Measurements from ENCODE around the gene CCNT2.

CCNT2 gene

GRCh38 chr2:134934150-134934549, 15.5 kb downstream of the CCNT2 start:
- FAIRE-seq (peak; percentile 29), DNase-seq (ENCODE audit: insufficient read length, low spot score) (no peak)
- no peak for TF ChIP-seq CTCF (IDR thresholded peaks at IDR 0.05; ENCODE audit: insufficient read depth, missing control alignments)

DNA sequence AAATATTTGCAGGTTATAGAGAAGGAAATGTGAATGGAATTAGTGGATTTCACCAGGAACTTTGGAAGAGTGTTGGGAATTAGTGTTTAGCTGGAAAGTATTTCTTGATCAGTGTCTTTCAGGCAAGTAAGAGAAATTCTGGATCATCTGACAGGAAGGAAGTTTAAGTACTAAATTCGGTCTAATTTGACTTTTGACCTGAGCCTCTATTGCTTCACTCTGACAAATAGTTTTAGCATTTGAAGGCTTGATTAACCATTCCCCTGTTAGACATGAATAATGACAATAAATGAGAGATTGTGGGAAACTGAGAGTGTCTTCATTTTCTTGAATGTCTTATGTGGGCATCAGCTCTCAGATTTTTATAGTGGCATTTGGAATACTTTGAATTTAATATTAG, 16.0 kb downstream of the CCNT2 start:
- TF ChIP-seq CTCF (IDR thresholded peaks at IDR 0.05; ENCODE audit: insufficient read depth, missing control alignments) = no peak
- FAIRE-seq (no peak), DNase-seq (ENCODE audit: insufficient read length, low spot score) (no peak)

- FAIRE-seq (no peak), DNase-seq (ENCODE audit: insufficient read length, low spot score) (no peak)
- TF ChIP-seq CTCF (IDR thresholded peaks at IDR 0.05; ENCODE audit: insufficient read depth, missing control alignments) = no peak
Measured at GRCh38 chr2:134936691-134937090, 18.1 kb downstream of the CCNT2 start.

GRCh38 chr2:134943540-134943939, 24.9 kb downstream of the CCNT2 start:
- TF ChIP-seq CTCF (IDR thresholded peaks at IDR 0.05; ENCODE audit: insufficient read depth, missing control alignments) = no peak
- FAIRE-seq (no peak), DNase-seq (ENCODE audit: insufficient read length, low spot score) (no peak)

DNA sequence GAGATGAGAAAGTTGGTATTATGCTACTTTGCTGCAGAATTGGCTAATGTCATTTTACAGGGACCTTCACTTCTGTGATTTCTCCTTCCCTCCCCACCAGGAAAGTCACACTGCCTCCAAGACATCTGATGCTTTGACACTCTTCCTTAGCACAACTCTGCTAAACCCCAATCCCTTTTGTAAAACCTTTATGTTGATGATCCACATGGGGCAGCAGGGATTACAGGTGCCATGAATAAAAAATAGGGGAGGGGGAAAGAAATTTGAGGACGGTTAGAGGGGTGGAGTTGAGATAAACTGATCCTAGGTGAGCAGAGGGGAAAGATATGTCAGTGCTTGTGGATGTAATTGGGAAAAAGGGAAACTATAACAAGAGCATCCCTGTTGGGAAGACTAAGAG, 26.4 kb downstream of the CCNT2 start:
- no peak for DNase-seq (ENCODE audit: insufficient read length, low spot score)
- no peak for FAIRE-seq
- TF ChIP-seq CTCF (IDR thresholded peaks at IDR 0.05; ENCODE audit: insufficient read depth, missing control alignments) = no peak

- TF ChIP-seq CTCF (IDR thresholded peaks at IDR 0.05; ENCODE audit: insufficient read depth, missing control alignments) = no peak
- DNase-seq (ENCODE audit: insufficient read length, low spot score) = no peak
- FAIRE-seq = no peak
Measured at GRCh38 chr2:134946073-134946472, 27.5 kb downstream of the CCNT2 start.

DNA sequence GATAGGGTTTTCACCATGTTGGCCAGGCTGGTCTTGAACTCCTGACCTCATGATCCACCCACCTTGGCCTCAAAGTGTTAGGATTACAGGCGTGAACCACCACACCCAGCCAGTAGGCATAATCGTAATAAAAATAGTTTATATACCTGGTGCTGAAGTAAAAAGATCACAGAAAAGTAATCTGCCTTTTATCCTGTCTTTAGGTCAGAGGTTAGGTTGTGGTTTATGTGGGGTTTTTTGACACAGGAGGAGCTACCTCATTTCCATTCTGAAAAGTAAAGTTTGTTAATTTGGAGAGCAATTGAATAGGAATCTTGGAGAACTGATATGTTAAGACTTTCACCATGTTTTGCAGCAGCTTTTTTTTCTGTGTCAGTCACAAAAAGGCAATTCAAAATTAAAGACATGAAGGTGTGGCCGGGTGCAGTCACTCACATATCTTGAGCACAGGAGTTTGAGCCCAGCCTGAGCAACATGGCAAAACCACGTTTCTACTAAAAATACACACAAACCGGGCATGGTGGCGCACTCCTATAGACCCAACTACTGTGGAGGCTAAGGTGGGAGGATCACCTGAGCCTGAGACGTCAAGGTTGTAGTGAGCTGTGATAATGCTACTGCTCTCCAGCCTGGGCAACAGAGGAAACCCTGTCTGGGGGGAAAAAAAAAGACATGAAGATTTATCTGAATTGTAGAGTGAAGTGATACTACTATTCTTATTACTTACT, 31.5 kb downstream of the CCNT2 start:
- FAIRE-seq (no peak), DNase-seq (ENCODE audit: insufficient read length, low spot score) (no peak)
- TF ChIP-seq CTCF (IDR thresholded peaks at IDR 0.05; ENCODE audit: insufficient read depth, missing control alignments) = no peak
